SK-N-SH treated with all-trans-retinoic acid at 6 μM for 48 hours (cell line): ENCODE measurements around the gene THSD7A.

Experiments used
- ATAC-seq: fragments of 200-7000 bp; cut with Tn5 transposase; 3 replicates; pipeline ENCODE4 v1.9.1; 2020; ENCODE audit warnings: mild to moderate bottlenecking, moderate library complexity
- BACH2 ChIP-seq: fragments of 250-450 bp; sonication (Bioruptor Pico); IDR thresholded peaks from 2 replicates; pipeline ENCODE4 v1.9.0; 2021; ENCODE audit warnings: mild to moderate bottlenecking, borderline replicate concordance
- CREB5 ChIP-seq: fragments of 250-450 bp; sonication (Bioruptor Pico); IDR thresholded peaks from 2 replicates; pipeline ENCODE4 v1.5.1; 2020; ENCODE audit warnings: low read depth, mild to moderate bottlenecking, moderate library complexity
- CSDC2 ChIP-seq: fragments of 250-450 bp; sonication (Bioruptor Pico); IDR thresholded peaks from 2 replicates; pipeline ENCODE4 v1.5.0; 2020; ENCODE audit warnings: mild to moderate bottlenecking, moderate library complexity
- CSRNP3 ChIP-seq: fragments of 250-450 bp; sonication (Bioruptor Pico); IDR thresholded peaks from 2 replicates; pipeline ENCODE4 v1.5.1; 2021; ENCODE audit warnings: mild to moderate bottlenecking, moderate library complexity
- ESRRG ChIP-seq: fragments of 250-450 bp; sonication (Bioruptor Pico); IDR thresholded peaks from 2 replicates; pipeline ENCODE4 v1.6.1; 2021; ENCODE audit warnings: mild to moderate bottlenecking
- GLIS3 ChIP-seq: fragments of 250-450 bp; sonication (Bioruptor Pico); IDR thresholded peaks from 2 replicates; pipeline ENCODE4 v1.5.0; 2020; ENCODE audit warnings: mild to moderate bottlenecking, moderate library complexity
- ISL1 ChIP-seq: fragments of 250-450 bp; sonication (Bioruptor Pico); IDR thresholded peaks from 2 replicates; pipeline ENCODE4 v2.1.2; 2022; ENCODE audit warnings: mild to moderate bottlenecking, moderate library complexity
- OSR1 ChIP-seq: fragments of 250-450 bp; sonication (Bioruptor Pico); IDR thresholded peaks from 2 replicates; pipeline ENCODE4 v1.8.0; 2022; ENCODE audit warnings: moderate library complexity, mild to moderate bottlenecking, inconsistent platforms
- PATZ1 ChIP-seq: fragments of 250-450 bp; sonication (Bioruptor Pico); IDR thresholded peaks from 2 replicates; pipeline ENCODE4 v1.8.0; 2020; ENCODE audit warnings: mild to moderate bottlenecking, moderate library complexity, borderline replicate concordance
- POU6F1 ChIP-seq: fragments of 250-450 bp; sonication (Bioruptor Pico); IDR thresholded peaks from 2 replicates; pipeline ENCODE4 v1.8.0; 2021; ENCODE audit warnings: low read depth, mild to moderate bottlenecking, moderate library complexity, borderline replicate concordance
- RARB ChIP-seq: fragments of 250-450 bp; sonication (Bioruptor Pico); IDR thresholded peaks from 2 replicates; pipeline ENCODE4 v1.8.0; 2021; ENCODE audit warnings: mild to moderate bottlenecking, moderate library complexity
- SNAI2 ChIP-seq: fragments of 250-450 bp; sonication (Bioruptor Pico); IDR thresholded peaks from 2 replicates; pipeline ENCODE4 v1.5.0; 2020; ENCODE audit warnings: mild to moderate bottlenecking, moderate library complexity
- TOX ChIP-seq: fragments of 250-450 bp; sonication (Bioruptor Pico); IDR thresholded peaks from 2 replicates; pipeline ENCODE4 v1.8.0; 2021; ENCODE audit warnings: mild to moderate bottlenecking, moderate library complexity, borderline replicate concordance
- ZC3H10 ChIP-seq: fragments of 250-450 bp; sonication (Bioruptor Pico); IDR thresholded peaks from 2 replicates; pipeline ENCODE4 v1.5.1; 2021; ENCODE audit warnings: mild to moderate bottlenecking, moderate library complexity
- ZFP30 ChIP-seq: fragments of 450-650 bp; formaldehyde crosslinking; IDR thresholded peaks from 2 replicates; pipeline ENCODE4 v1.5.0; 2022; ENCODE audit warnings: mild to moderate bottlenecking, moderate library complexity
- ZNF565 ChIP-seq: fragments of 450-650 bp; formaldehyde crosslinking; conservative IDR thresholded peaks from 2 replicates; pipeline ENCODE4 v1.5.0; 2020; ENCODE audit warnings: low read depth, mild to moderate bottlenecking, moderate library complexity
- ZNF70 ChIP-seq: fragments of 450-650 bp; formaldehyde crosslinking; IDR thresholded peaks from 2 replicates; pipeline ENCODE4 v1.5.0; 2020; ENCODE audit warnings: mild to moderate bottlenecking, moderate library complexity
- ZNF8 ChIP-seq: fragments of 450-650 bp; formaldehyde crosslinking; IDR thresholded peaks from 2 replicates; pipeline ENCODE4 v1.5.0; 2020; ENCODE audit warnings: mild to moderate bottlenecking, moderate library complexity

Gene THSD7A

GRCh38 chr7:11751315-11751714 is 80.7 kb downstream of the THSD7A start (continued):
- TF ChIP-seq CREB5 (CRISPR knock-in tag) (no peak), PATZ1 (no peak), CSRNP3 (no peak), ESRRG (CRISPR knock-in tag) (no peak)

GRCh38 chr7:11750191-11750590 is 81.8 kb downstream of the THSD7A start:
- no peak for TF ChIP-seq PATZ1
- TF ChIP-seq BACH2 = no peak
- TF ChIP-seq POU6F1 (CRISPR knock-in tag) = no peak
- TF ChIP-seq ZNF8 = no peak
- TF ChIP-seq ISL1 = no peak
- TF ChIP-seq ESRRG (CRISPR knock-in tag) = no peak
- TF ChIP-seq RARB (CRISPR knock-in tag) = no peak
- TF ChIP-seq ZC3H10 (CRISPR knock-in tag) = no peak
- TF ChIP-seq ZNF565 (CRISPR knock-in tag) = no peak
- no peak for ATAC-seq

- no peak for ATAC-seq
- no peak for TF ChIP-seq GLIS3 (CRISPR knock-in tag)
- no peak for TF ChIP-seq ISL1
- no peak for TF ChIP-seq CREB5 (CRISPR knock-in tag)
- no peak for TF ChIP-seq CSDC2
- no peak for TF ChIP-seq ZNF565 (CRISPR knock-in tag)
- TF ChIP-seq, all 23 proteins: peak for 0
Observed at GRCh38 chr7:11749629-11750028, 82.4 kb downstream of the THSD7A start.

- TF ChIP-seq ZFP30 (CRISPR knock-in tag) (no peak), BACH2 (no peak), RARB (CRISPR knock-in tag) (no peak), SNAI2 (CRISPR knock-in tag) (no peak), POU6F1 (CRISPR knock-in tag) (no peak), ZNF565 (CRISPR knock-in tag) (no peak), OSR1 (CRISPR knock-in tag) (no peak), TOX (no peak), ZNF70 (CRISPR knock-in tag) (no peak), ISL1 (no peak), ZC3H10 (CRISPR knock-in tag) (no peak), CSDC2 (no peak), CREB5 (CRISPR knock-in tag) (no peak)
- ATAC-seq = no peak
Observed at GRCh38 chr7:11748884-11749283, 83.1 kb downstream of the THSD7A start.
